ENCODE results near the gene BPIFB6. TPM values are rescaled to one million over a fixed set of nuclear protein-coding genes. Genes with fewer than 3 reads are reported as not detected.

Gene BPIFB6
- polyA plus RNA-seq, 3 donors: not detected

GRCh38 chr20:33019465-33020277, 11.8 kb upstream of the BPIFB6 start:
- peaks cover 0 to 2% (median 0%) of the 10 kb centered on the region in 7 donors for H3K9me3 Mint-ChIP-seq
- no peak overlapping the region for H3K27ac Mint-ChIP-seq
- no peak overlapping the region for H3K27ac ChIP-seq (ENCODE audit: low read depth in 1 of 2, low read length in 2 of 2)
- no peak for DNase-seq
- no peak overlapping the region for H3K4me2 ChIP-seq (replicated peaks; ENCODE audit: extremely low read depth, low read length, poor library complexity, severe bottlenecking)
- no peaks in the 10 kb centered on the region for H3K27me3 ChIP-seq (ENCODE audit: control insufficient read depth in 2 of 2, insufficient read depth in 2 of 2, low read length in 2 of 2)
- H3K9ac ChIP-seq (ENCODE audit: insufficient read depth, low read length, poor library complexity, severe bottlenecking): no peak overlapping the region
- no peaks in the 10 kb centered on the region for H3K36me3 Mint-ChIP-seq
- H3K27me3 Mint-ChIP-seq (ENCODE audit: low read depth in 3 of 3): peaks cover 1 to 3% (median 1%) of the 10 kb centered on the region in 3 donors
- H3K4me1 Mint-ChIP-seq: no peaks in the 10 kb centered on the region
- no peaks in the 10 kb centered on the region for H4K20me1 ChIP-seq (ENCODE audit: insufficient read depth, low read length)
- no peak overlapping the region for H2AFZ ChIP-seq (ENCODE audit: insufficient read depth, low read depth, low read length, poor library complexity, severe bottlenecking)
- intact Hi-C loops (cut with micrococcal nuclease): no loop called here
- H3K9me3 ChIP-seq (replicated peaks in 1 of 2; ENCODE audit: control insufficient read depth in 1 of 2, insufficient read depth in 1 of 2, low read length in 2 of 2): no peaks in the 10 kb centered on the region
- no peak overlapping the region for H3K4me3 ChIP-seq (replicated peaks in 1 of 3; ENCODE audit: low read depth in 2 of 3, low read length in 3 of 3)
- no peaks in the 10 kb centered on the region for H3K4me1 ChIP-seq (ENCODE audit: control insufficient read depth in 1 of 2, insufficient read depth in 2 of 2, low read length in 2 of 2)
- H3K79me2 ChIP-seq (ENCODE audit: insufficient read depth, low read length): no peaks in the 10 kb centered on the region
- no peak overlapping the region for H3K4me3 Mint-ChIP-seq
- 95% methylated on average over 21 of the region's 23 CpGs for WGBS (ENCODE audit: insufficient coverage)
- no peaks in the 10 kb centered on the region for H3K36me3 ChIP-seq (replicated peaks in 1 of 2; ENCODE audit: control insufficient read depth in 1 of 2, insufficient read depth in 2 of 2, low read length in 2 of 2)
- TF ChIP-seq CTCF (IDR thresholded peaks at IDR 0.05): no peak

- no peaks in the 10 kb centered on the region for H3K4me1 ChIP-seq (ENCODE audit: control insufficient read depth in 1 of 2, insufficient read depth in 2 of 2, low read length in 2 of 2)
- H2AFZ ChIP-seq (ENCODE audit: insufficient read depth, low read depth, low read length, poor library complexity, severe bottlenecking): no peak overlapping the region
- intact Hi-C loops (cut with micrococcal nuclease): no loop called here
- Mint-ChIP-seq H3K27me3 (ENCODE audit: low read depth in 3 of 3) (peaks cover 1 to 3% (median 1%) of the 10 kb centered on the region in 3 donors), H3K36me3 (no peaks in the 10 kb centered on the region), H3K4me1 (no peaks in the 10 kb centered on the region), H3K27ac (no peak overlapping the region), H3K4me3 (no peak overlapping the region), H3K9me3 (peaks cover 0 to 2% (median 0%) of the 10 kb centered on the region in 7 donors)
- no peaks in the 10 kb centered on the region for H3K36me3 ChIP-seq (replicated peaks in 1 of 2; ENCODE audit: control insufficient read depth in 1 of 2, insufficient read depth in 2 of 2, low read length in 2 of 2)
- TF ChIP-seq CTCF (IDR thresholded peaks at IDR 0.05): no peak
- DNase-seq: no peak
- H3K4me3 ChIP-seq (replicated peaks in 1 of 3; ENCODE audit: low read depth in 2 of 3, low read length in 3 of 3): no peak overlapping the region
- no peak overlapping the region for H3K9ac ChIP-seq (ENCODE audit: insufficient read depth, low read length, poor library complexity, severe bottlenecking)
- no peaks in the 10 kb centered on the region for H3K27me3 ChIP-seq (ENCODE audit: control insufficient read depth in 2 of 2, insufficient read depth in 2 of 2, low read length in 2 of 2)
- no peak overlapping the region for H3K27ac ChIP-seq (ENCODE audit: low read depth in 1 of 2, low read length in 2 of 2)
- H3K4me2 ChIP-seq (replicated peaks; ENCODE audit: extremely low read depth, low read length, poor library complexity, severe bottlenecking): no peak overlapping the region
- H3K9me3 ChIP-seq (replicated peaks in 1 of 2; ENCODE audit: control insufficient read depth in 1 of 2, insufficient read depth in 1 of 2, low read length in 2 of 2): no peaks in the 10 kb centered on the region
- no peaks in the 10 kb centered on the region for H3K79me2 ChIP-seq (ENCODE audit: insufficient read depth, low read length)
- H4K20me1 ChIP-seq (ENCODE audit: insufficient read depth, low read length): no peaks in the 10 kb centered on the region
- 95% methylated on average over 17 of the region's 18 CpGs for WGBS (ENCODE audit: insufficient coverage)
These were observed 10.9 kb upstream of the BPIFB6 start for GRCh38 chr20:33020278-33021161.

Measured in CD14-positive monocyte (primary cell).